ENCODE results near the gene LRMDA. TPM values are rescaled to one million over a fixed set of nuclear protein-coding genes. Genes with fewer than 3 reads are reported as not detected.

The LRMDA gene
- total and polyA plus RNA-seq, 2 of the 13 experiments (the other 11 are each of a cell fraction or from before 2014, with no cell fraction given) = 13.4 to 22.0 TPM

- H3K79me2 ChIP-seq (ENCODE audit: insufficient read depth, low read length) = no peaks in the 10 kb centered on the region
- H3K4me2 ChIP-seq (ENCODE audit: low read depth, low read length) = no peak overlapping the region
- peaks cover 36% of the 10 kb centered on the region for H3K4me1 ChIP-seq (ENCODE audit: insufficient read depth, low read length)
- no TSS peak for BruUV-seq (replicated peaks)
- H3K4me3 ChIP-seq (replicated peaks in 1 of 3; ENCODE audit: insufficient read depth in 1 of 3, low read depth in 2 of 3, low read length in 3 of 3) = no peak overlapping the region
- no peaks in the 10 kb centered on the region for H3K27me3 ChIP-seq (ENCODE audit: control insufficient read depth in 1 of 2, insufficient read depth in 2 of 2, low read length in 2 of 2)
- ChIA-PET POLR2A (no interaction called here), CTCF (ENCODE audit: low intra/inter-chr PET ratio, low total read pairs) (no interaction called here)
- no peaks in the 10 kb centered on the region for H4K20me1 ChIP-seq (ENCODE audit: insufficient read depth, low read length)
- DNase-seq (ENCODE audit: low spot score) (no peak), FAIRE-seq (no peak), ATAC-seq (no peak)
- TF ChIP-seq MAFK (conservative IDR thresholded peaks at IDR 0.05 in 1 of 2, IDR thresholded peaks at IDR 0.05 in 1 of 2; ENCODE audit: low read length in 2 of 2) (peak; percentile 69 to 82), MAFF (IDR thresholded peaks at IDR 0.05; ENCODE audit: low read depth, low read length) (peak; percentile 76), E2F2 (CRISPR knock-in tag; IDR thresholded peaks at IDR 0.05; ENCODE audit: borderline replicate concordance) (no peak), NAIF1 (CRISPR knock-in tag; IDR thresholded peaks at IDR 0.05; ENCODE audit: borderline replicate concordance) (no peak), MLX (CRISPR knock-in tag; IDR thresholded peaks at IDR 0.05) (no peak), POLR2G (IDR thresholded peaks at IDR 0.05; ENCODE audit: low read depth, low read length) (no peak)
- intact Hi-C loops (cut with micrococcal nuclease; ENCODE audit: unreplicated experiment) (no loop called here), in situ Hi-C loops (cut with HindIII; ENCODE audit: extremely low pct_ligation_motif_present, low pct_unique_long_range_greater_than_20kb) (no loop called here)
- H2AFZ ChIP-seq (ENCODE audit: low read length) = no peak overlapping the region
- H3K27ac ChIP-seq (ENCODE audit: extremely low read length, insufficient read depth, low read length) = no peak overlapping the region
- H3K36me3 ChIP-seq (replicated peaks in 1 of 2; ENCODE audit: control insufficient read depth in 1 of 2, insufficient read depth in 2 of 2, low read length in 2 of 2) = no peaks in the 10 kb centered on the region
- H3K9ac ChIP-seq (ENCODE audit: insufficient read depth, low read depth, low read length) = no peak overlapping the region
- H3K9me3 ChIP-seq (ENCODE audit: low read length) = no peaks in the 10 kb centered on the region
These were observed 1131.9 kb downstream of the LRMDA start for GRCh38 chr10:76563286-76563685.

- CTCF ChIA-PET (ENCODE audit: low intra/inter-chr PET ratio, low total read pairs) = no interaction called here
These were observed 1140.6 kb downstream of the LRMDA start for GRCh38 chr10:76572021-76572420.

More at GRCh38 chr10:76572021-76572420, 1140.6 kb downstream of the LRMDA start:
- no peak for ATAC-seq
- Histone ChIP-seq H4K20me1 (ENCODE audit: insufficient read depth, low read length) (no peaks in the 10 kb centered on the region), H3K36me3 (replicated peaks in 1 of 2; ENCODE audit: control insufficient read depth in 1 of 2, insufficient read depth in 2 of 2, low read length in 2 of 2) (no peaks in the 10 kb centered on the region), H2AFZ (ENCODE audit: low read length) (no peak overlapping the region), H3K27me3 (ENCODE audit: control insufficient read depth in 1 of 2, insufficient read depth in 2 of 2, low read length in 2 of 2) (no peaks in the 10 kb centered on the region), H3K9me3 (ENCODE audit: low read length) (no peaks in the 10 kb centered on the region), H3K79me2 (ENCODE audit: insufficient read depth, low read length) (no peaks in the 10 kb centered on the region), H3K9ac (ENCODE audit: insufficient read depth, low read depth, low read length) (no peak overlapping the region), H3K4me3 (replicated peaks in 1 of 3; ENCODE audit: insufficient read depth in 1 of 3, low read depth in 2 of 3, low read length in 3 of 3) (no peak overlapping the region), H3K4me2 (ENCODE audit: low read depth, low read length) (no peak overlapping the region), H3K4me1 (ENCODE audit: insufficient read depth, low read length) (no peaks in the 10 kb centered on the region), H3K27ac (ENCODE audit: extremely low read length, insufficient read depth, low read length) (no peak overlapping the region)
- DNase-seq (ENCODE audit: low spot score) = no peak
- no TSS peak for BruUV-seq (replicated peaks)
- POLR2A ChIA-PET = no interaction called here
- WGBS (ENCODE audit: low lambda C conversion rate) = 10% methylated on average over 1 of the region's 1 CpG
- TF ChIP-seq FOXO4 (CRISPR knock-in tag; conservative IDR thresholded peaks at IDR 0.05) (no peak), ZNF430 (CRISPR knock-in tag; IDR thresholded peaks at IDR 0.05) (no peak), BCL6 (CRISPR knock-in tag; IDR thresholded peaks at IDR 0.05) (no peak), ATF4 (CRISPR knock-in tag; IDR thresholded peaks at IDR 0.05) (no peak), PLRG1 (conservative IDR thresholded peaks at IDR 0.05) (no peak), ZNF589 (CRISPR knock-in tag; conservative IDR thresholded peaks at IDR 0.05) (no peak), FIP1L1 (IDR thresholded peaks at IDR 0.05; ENCODE audit: borderline replicate concordance, insufficient read depth, low read depth, low read length) (no peak)
- intact Hi-C loops (cut with micrococcal nuclease; ENCODE audit: unreplicated experiment) (no loop called here), in situ Hi-C loops (cut with HindIII; ENCODE audit: extremely low pct_ligation_motif_present, low pct_unique_long_range_greater_than_20kb) (no loop called here)
- FAIRE-seq = no peak

All from HepG2 (cell line).